Omental fat pad (tissue), 4 donors: ENCODE results near the gene ASCL1. TPM values are rescaled to one million over a fixed set of nuclear protein-coding genes. Genes with fewer than 3 reads are reported as not detected.

Experiments used
- ATAC-seq: fragments of 150-250 bp; one replicate; pipeline ENCODE4 v1.9.1; 2016; ENCODE audit warnings: mild to moderate bottlenecking, moderate library complexity; ENCODE audit not compliant: low FRiP score
- DNase-seq: peaks from one replicate; pipeline ENCODE4 v3.0.0-alpha.2; 2019; ENCODE audit warnings: low spot score
- CTCF ChIP-seq, 3 donors: fragments of 450-650 bp; IDR thresholded peaks; one replicate each; pipeline ENCODE4 v1.5.1; 2016 to 2017; ENCODE audit warnings: antibody characterized with exemption in 3 of 3, mild to moderate bottlenecking in 3 of 3, moderate library complexity in 2 of 3
- total RNA-seq, 4 donors: library from RNA; depleted of rRNA; stranded (reverse); fragments of >200 nt; gene quantifications; one replicate each; pipeline ENCODE4 v1.1.0, GENCODE V29; 2016

The ASCL1 gene
- 1 to 10 TPM in 1 of 4 donors, not detected in 3; 1.4 TPM for total RNA-seq

- DNase-seq (no peak), ATAC-seq (no peak)
- TF ChIP-seq CTCF (IDR thresholded peaks at IDR 0.05), result no peak
These were observed at the start of gene ASCL1 for GRCh38 chr12:102957339-102958050. ASCL1 (plus strand) TSS chr12:102957674; CDS start chr12:102958245, 571 bp downstream.

- no peak for TF ChIP-seq CTCF (IDR thresholded peaks at IDR 0.05)
- ATAC-seq (no peak), DNase-seq (no peak)
These were observed 49.6 kb upstream of the ASCL1 start for GRCh38 chr12:102907918-102908317.

- TF ChIP-seq CTCF (IDR thresholded peaks at IDR 0.05), result no peak
- ATAC-seq (no peak), DNase-seq (no peak)
These were observed 47.3 kb upstream of the ASCL1 start for GRCh38 chr12:102910137-102910536.

GRCh38 chr12:102910792-102911191 lies 46.7 kb upstream of the ASCL1 start:
- TF ChIP-seq CTCF (IDR thresholded peaks at IDR 0.05), result no peak
- DNase-seq (no peak), ATAC-seq (no peak)

- DNase-seq, result no peak
- no peak for TF ChIP-seq CTCF (IDR thresholded peaks at IDR 0.05)
- ATAC-seq, result no peak
These were observed 46.2 kb upstream of the ASCL1 start for GRCh38 chr12:102911320-102911719.

GRCh38 chr12:102912258-102912657 lies 45.2 kb upstream of the ASCL1 start:
- no peak for TF ChIP-seq CTCF (IDR thresholded peaks at IDR 0.05)
- no peak for DNase-seq
- no peak for ATAC-seq
